ENCODE data around the gene HTR1D.
"Not testable (repeated sequence)": the region's sequence is repeated elsewhere in the genome, so short reads cannot be mapped to it uniquely, and the experiment has no call there.

Gene HTR1D

GRCh38 chr1:23217421-23218115, at the start of gene HTR1D:
TSS of gene HTR1D (minus strand) at chr1:23217502. CDS start at chr1:23194219, 23,283 bp downstream.
- DNase-seq (ENCODE audit: low read depth, low spot score): no peak

DNA sequence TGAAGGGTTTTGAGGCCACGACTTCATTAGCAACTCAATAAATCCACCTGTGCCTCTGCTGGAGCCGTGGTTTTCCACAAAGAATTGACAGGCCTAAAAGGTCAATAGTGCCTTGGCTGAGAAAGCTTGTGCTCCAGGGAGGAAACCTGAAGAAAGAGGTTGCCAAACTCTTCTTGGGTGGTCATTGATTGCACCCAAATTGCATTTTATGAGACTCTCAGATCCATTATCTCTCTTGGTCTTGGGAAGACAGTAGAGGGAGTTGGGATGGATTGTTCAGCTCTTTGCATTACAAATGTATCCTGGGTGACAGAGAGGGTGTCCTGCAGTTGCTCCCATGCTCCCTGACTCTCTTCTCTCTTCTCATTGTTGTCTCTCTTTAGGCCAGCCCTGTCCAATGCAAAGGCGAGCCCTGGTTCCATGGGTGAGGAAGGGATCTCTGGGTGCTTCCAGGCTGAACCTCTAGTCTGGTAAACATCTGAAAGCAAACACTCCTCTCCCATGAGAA, 46.1 kb upstream of the HTR1D start:
- DNase-seq (ENCODE audit: low read depth, low spot score): no peak

GRCh38 chr1:23258082-23258481, 40.8 kb upstream of the HTR1D start:
- DNase-seq (ENCODE audit: low read depth, low spot score): not testable (repeated sequence)

DNA sequence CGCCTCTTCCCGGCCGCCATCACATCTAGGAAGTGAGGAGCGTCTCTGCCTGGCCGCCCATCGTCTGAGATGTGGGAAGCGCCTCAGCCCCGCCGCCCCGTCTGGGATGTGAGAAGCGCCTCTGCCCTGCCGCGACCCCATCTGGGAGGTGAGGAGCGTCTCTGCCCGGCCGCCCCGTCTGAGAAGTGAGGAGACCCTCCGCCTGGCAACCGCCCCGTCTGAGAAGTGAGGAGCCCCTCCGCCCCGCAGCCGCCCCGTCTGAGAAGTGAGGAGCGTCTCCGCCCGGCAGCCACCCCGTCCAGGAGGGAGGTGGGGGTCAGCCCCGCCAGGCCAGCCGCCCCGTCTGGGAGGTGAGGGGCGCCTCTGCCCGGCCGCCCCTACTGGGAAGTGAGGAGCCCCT, 40.1 kb upstream of the HTR1D start:
- not testable (repeated sequence) for DNase-seq (ENCODE audit: low read depth, low spot score)

GRCh38 chr1:23254584-23254983, 37.3 kb upstream of the HTR1D start:
- no peak for DNase-seq (ENCODE audit: low read depth, low spot score)

GRCh38 chr1:23251812-23252211, 34.5 kb upstream of the HTR1D start:
- no peak for DNase-seq (ENCODE audit: low read depth, low spot score)

GRCh38 chr1:23249787-23250454, 32.6 kb upstream of the HTR1D start:
- DNase-seq (ENCODE audit: low read depth, low spot score): no peak

GRCh38 chr1:23247276-23247675, 30.0 kb upstream of the HTR1D start:
- DNase-seq (ENCODE audit: low read depth, low spot score): no peak

GRCh38 chr1:23246274-23246673, 29.0 kb upstream of the HTR1D start:
- no peak for DNase-seq (ENCODE audit: low read depth, low spot score)

DNA sequence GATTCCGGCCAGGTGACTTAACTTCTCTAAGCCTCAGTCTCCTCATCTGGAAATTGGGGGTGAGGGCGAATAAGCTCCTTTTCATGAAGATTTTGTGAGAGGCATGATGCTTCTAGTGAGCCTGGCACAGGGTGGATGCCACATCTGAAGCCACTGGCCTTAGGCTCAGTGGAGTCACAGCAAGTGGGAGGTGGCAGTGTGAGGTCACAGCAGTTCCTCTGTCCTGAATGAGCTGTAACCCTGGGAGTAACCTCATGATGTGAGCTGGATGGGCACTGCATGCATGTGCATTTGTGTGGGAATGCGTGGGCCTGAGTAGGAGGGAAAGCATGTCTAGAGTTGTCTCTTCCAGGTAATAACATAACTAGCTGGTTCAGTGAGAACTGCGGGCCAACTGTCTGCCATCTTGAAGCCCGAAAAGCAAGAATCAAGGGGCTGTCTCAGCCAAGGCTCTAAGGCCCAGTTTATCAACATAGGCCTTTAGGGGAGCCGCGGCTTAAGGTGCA, 27.0 kb upstream of the HTR1D start:
- DNase-seq (ENCODE audit: low read depth, low spot score): no peak

GRCh38 chr1:23242414-23242813, 25.1 kb upstream of the HTR1D start:
- no peak for DNase-seq (ENCODE audit: low read depth, low spot score)

GRCh38 chr1:23239638-23240295, 22.5 kb upstream of the HTR1D start:
- no peak for DNase-seq (ENCODE audit: low read depth, low spot score)

DNA sequence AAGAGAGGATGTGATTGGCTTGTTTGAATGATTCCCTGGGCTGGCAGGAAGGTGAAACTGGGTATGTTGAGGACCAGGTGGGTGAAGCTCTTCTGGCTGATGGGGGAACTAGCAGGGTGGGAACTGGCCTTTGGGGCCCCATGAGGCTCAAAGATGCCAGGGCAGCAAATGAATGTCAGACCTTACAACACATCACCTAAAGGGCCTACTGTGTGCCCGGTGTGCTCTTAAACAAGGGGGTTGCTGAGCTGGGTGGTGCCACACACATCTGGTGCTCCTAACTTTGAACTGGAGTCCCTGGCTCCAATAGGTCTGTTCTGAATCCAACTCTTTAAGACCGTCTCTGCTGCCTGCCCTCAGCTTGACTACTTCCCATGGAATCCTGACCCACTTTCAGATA, 21.3 kb upstream of the HTR1D start:
- no peak for DNase-seq (ENCODE audit: low read depth, low spot score)

- DNase-seq (ENCODE audit: low read depth, low spot score): no peak
Measured at GRCh38 chr1:23237508-23237907, 20.2 kb upstream of the HTR1D start.

- DNase-seq (ENCODE audit: low read depth, low spot score): no peak
Measured at GRCh38 chr1:23227806-23228205, 10.5 kb upstream of the HTR1D start.

DNA sequence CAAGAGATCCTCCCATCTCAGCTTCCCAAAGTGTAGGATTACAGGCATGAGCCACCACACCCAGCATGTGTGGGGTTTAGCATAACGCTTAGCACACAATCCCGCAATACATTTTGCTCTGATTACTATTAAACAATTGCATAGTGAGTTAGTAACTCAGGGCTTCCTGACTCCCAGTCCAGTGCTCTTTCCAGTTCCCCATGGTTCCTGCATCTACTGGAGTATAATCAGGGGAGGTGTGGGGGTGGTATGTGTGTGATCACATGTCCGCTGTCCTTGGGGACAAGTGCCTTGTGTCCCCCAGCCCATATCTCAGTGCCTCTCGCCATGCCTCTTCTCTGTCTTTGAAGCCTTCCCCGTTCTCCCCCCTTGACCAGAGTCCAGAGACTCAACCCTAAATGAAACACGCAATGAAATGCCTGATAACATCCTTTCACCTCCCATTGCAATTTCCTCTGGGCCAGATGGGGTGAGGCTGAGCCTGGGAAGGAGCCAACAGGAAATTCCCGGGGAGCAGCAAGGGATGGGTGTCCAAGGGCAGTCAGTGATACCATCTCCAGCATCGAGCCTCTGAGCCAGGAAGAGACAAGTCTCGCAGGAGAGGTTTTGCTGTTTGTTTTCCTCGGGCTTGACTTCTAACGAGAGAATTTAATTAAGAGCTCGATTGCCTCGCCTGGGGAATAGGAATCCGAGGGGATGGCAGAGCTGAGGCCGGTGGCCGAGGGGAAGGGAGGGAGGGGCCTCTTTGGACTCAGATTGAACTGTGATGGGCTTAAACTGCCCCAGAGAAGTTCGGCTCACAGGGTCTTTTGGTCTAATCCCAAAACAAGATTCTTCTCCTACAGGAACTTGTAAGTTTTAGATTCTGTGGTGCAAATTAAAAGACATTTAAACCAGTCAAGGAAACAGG, 7.7 kb upstream of the HTR1D start:
- no peak for DNase-seq (ENCODE audit: low read depth, low spot score)

DNA sequence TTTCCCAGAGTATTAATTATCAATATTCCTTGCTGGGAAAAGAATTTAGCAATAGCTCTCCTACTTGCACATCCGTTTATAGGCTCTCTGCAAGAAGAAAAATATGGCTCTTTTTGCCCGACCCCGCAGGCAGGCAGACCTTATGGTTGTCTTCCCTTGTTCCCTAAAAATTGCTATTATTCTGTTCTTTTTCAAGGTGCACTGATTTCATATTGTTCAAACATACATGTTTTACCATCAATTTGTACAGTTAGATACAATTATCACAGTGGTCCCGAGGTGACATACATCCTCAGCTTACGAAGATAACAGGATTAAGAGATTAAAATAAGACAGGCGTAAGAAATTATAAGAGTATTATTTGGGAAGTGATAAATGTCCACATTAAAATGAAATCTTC, 6.7 kb upstream of the HTR1D start:
- DNase-seq (ENCODE audit: low read depth, low spot score): not testable (repeated sequence)

GRCh38 chr1:23223490-23223951, 6.2 kb upstream of the HTR1D start:
- DNase-seq (ENCODE audit: low read depth, low spot score): not testable (repeated sequence)

- DNase-seq (ENCODE audit: low read depth, low spot score): no peak
Measured at GRCh38 chr1:23222742-23223141, 5.4 kb upstream of the HTR1D start.

DNA sequence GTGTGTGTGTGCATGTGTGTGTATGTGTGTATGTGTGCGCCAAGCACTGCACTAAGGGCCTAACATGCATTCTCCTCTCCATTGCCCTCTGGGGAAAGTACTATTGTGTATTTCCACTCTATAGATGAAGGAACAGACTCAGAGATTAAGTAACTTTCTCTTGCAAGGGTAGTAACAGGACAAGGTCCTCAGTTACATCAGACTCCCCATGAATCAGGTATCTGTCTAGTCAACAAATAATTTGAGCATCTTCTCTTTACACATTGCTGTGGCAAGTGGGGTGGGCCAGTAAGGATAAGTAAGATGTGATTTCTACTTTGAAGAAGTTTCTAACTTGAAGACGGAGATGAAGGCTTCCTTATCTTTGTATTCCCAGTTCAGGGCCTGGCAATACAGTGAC, 5.0 kb upstream of the HTR1D start:
- DNase-seq (ENCODE audit: low read depth, low spot score): no peak

DNA sequence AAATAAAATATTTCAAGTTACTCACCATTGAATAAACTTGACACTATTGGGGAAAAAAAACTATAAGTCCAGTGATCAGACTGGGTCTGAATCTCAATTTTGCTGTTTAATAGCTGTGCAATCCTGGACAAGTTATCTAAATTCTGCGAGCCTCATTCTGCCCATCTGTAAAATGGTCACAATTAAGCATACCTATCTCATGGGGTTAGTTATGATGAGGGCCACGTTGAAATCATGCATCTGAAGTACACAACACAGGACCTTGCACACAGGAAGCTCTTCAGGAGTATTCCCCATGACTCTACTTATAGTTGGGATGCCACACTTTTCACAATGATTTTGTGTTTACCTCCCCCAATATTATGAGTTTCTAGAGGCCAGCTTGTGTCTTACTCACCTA, 3.8 kb upstream of the HTR1D start:
- DNase-seq (ENCODE audit: low read depth, low spot score): no peak

Data from brain pericyte (primary cell).